ENCODE results near the gene STRN3.
"Not testable (repeated sequence)": the region's sequence is repeated elsewhere in the genome, so short reads cannot be mapped to it uniquely, and the experiment has no call there.

STRN3 gene

DNA sequence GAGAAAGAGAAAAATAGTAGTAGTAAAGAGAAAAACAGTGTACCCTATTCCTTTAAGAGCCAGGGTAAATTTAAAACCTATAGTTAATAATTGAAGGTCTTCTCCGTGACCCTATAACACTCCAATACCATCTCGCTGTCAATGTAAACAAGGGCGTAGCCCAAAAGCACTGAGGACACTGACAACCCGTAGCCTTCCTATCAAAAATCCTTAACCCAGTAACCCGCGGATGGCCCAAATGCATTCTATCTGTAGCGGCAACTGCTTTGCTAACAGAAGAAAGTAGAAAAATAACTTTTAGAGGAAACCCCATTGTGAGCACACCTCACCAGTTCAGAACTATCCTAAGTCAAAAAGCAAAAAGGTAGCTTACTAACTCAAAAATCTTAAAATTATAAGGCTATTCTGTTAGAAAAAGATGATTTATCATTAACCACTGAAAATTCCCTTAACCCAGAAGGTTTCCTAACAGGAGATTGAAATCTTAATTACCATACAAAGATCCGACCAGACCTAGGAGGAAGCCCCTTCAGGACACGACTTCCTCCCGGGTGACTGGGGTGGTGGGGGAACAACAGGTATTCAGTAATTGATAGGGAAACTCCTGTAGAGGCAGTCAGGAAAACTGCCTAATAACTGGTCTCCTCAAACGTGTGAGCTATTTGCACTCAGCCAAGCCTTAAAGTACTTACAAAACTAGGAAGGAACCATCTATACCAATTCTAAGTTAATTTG is 58.6 kb downstream of the STRN3 start:
- DNase-seq = not testable (repeated sequence)

DNA sequence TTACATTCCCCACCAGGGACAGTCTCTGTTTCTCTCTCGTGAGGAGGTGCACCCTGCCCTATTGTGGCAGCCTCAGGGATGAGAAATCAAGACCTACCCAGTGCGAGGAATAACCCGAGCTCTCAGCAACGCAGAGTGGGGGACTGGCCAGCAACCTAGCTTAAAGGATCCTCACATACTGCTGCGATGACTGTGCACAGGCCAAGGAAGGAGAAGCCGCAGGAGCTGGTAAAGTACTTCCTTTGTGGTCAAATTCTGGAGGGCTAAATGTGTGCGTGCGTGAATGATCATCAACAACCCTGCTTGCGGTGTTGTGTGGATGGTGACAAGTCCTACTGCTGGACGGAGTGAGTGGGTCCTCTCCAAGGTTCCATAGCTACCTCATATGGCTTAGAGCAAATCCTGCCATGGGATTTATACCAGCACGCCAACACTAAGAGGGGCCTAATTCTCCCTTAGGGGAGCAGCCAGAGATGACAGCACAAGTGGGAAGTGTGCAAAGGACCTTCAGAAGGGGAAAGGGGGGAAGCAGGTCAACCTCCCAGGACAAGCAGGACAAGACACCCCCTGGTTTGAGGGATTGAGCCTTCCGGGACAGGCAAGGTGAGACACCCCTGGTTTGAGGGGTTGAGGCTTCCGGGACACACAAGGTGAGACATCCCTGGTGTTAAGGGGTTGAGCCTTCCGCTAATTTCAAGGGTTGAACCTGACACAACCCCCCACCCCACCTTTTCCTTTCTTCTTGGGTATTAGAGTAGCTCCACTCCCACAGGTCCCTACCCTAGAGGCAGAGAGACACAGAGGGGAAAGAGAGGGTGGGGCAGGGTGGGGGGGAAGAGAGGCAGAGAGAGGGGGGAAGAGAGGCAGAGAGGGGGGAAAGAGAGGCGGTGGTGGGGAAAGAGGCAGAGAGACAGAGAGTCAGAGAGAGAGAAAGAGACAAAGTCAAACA is 59.5 kb downstream of the STRN3 start:
- DNase-seq = no peak

DNA sequence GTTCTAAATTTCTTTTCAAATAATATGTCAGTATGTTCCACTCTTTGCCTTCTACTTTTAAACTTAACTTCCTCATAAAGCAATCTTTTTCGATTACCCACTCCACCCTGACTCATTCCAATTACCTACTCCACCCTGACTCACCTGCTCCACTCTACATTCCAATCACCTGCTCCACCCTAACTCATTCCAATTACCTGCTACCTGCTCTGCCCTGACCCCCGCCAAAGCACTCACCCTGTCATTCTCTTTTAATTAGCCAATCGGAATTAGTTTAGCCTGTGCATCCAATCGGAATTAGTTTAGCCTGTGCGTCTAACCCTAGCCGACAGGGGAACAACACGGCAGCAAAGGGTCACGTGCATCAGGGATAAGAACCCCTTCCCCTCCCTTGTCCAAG is 60.3 kb downstream of the STRN3 start:
- not testable (repeated sequence) for DNase-seq

DNA sequence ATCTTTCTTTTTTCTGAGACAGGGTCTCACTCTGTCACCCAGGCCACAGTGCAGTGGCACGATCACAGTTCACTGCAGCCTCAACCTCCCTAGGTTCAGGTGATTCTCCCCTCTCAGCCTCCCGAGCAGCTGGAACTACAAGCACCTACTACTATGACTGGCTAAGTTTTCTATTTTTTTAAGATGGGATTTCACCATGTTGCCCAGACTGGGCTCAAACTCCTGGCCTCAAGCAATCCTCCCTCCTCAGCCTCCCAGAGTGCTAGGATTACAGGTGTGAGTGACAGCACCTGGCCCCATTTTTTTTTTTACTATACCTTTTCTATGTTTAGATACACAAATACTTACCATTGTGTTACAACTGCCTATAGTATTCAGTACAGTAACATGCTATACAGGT is 63.6 kb downstream of the STRN3 start:
- DNase-seq = not testable (repeated sequence)

DNA sequence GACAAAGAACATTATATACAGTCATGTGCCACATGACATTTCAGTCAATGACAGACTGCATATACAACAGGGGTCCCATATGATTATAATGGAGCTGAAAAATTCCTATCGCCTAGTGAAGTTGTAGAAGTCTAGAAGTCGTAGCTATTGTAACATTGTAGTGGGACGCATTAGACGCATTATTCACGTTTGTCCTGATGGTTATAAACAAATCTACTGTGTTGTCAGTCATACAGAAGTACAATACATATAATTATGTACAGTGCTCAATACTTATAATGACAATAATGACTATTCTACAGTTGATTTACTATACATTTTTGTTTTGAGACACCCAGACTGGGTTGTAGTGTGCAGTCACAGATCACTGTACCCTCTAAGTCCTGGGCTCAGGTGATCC is 64.8 kb downstream of the STRN3 start:
- DNase-seq = no peak

DNA sequence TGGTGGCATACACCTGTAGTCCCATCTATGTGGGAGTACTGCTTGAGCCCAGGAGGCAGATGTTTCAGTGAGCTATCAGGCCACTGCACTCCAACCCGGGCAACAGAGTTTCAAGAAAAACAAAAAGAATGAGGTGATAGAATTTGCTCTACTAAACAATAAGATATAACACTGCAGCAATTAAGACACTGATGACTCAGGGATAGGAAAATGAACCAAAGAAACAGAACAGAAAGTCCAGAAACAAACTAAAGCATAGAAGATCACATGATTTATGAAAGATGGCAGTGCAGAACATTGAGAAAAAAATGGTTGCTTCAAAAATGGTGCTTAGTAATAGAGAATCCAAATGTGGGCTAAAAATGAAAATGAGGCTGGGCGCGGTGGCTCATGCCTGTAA is 66.0 kb downstream of the STRN3 start:
- DNase-seq = no peak

DNA sequence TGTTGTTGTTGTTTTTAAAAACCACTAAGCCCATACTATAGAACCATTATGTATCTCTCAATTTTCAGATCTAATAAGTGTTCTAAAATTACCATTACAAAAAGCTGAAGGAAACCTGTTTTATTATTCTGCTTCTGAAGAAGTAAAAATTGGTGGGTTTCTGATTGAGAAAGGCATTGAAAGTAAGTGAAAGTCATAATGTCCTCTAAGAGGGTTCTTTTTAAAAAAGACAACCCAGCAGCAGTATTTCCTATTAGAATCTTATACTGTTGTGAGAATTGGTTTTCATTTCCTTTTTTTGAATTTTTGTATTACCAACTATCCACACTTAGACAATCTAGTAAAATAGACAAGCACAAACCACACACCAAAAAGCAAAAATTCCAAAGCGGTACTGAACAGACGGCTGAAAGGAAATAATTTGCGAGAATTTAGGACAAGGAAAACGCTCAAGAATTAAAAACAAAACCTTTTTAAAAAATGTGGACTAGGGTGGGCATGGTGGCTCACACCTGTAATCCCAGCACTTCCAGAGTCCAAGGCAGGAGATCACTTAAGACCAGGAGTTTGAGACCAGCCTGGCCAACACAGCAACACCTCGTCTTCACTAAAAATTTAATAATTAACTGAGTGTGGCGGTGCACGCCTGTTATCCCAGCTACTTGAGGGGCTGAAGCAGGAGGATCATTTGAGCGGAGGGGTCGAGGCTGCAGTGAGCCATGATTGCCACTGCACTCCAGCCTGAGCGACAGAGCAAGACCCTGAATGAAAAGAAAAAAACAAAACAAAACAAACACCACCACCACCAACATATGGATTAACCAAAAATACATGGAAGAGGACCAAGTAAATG is 67.4 kb downstream of the STRN3 start:
- no peak for DNase-seq

DNA sequence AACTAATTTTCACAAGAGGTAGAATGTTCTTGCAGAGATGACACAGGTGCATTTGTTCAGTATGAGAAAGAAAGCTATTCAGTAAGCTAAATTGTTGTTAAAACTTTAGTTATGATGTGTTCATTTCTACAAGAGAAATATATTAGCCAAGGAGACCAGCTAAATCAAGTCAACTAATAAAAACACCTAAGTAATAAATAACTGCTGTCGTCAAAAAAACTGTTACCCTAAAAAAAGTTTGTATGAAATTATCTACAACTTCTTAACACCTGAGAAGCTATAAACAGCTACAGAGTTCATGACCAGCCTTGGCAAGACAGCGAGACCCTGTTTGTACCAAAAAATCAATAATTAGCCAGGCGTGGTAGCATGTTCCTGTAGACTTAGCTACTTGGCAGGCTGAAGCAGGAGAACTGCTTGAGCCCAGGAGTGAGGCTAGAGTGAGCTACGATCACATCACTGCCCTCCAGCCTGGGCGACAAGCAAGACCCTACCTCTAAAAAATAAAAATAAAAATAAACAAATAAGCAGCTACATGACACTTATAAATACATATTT is 68.3 kb downstream of the STRN3 start:
- DNase-seq = no peak

DNA sequence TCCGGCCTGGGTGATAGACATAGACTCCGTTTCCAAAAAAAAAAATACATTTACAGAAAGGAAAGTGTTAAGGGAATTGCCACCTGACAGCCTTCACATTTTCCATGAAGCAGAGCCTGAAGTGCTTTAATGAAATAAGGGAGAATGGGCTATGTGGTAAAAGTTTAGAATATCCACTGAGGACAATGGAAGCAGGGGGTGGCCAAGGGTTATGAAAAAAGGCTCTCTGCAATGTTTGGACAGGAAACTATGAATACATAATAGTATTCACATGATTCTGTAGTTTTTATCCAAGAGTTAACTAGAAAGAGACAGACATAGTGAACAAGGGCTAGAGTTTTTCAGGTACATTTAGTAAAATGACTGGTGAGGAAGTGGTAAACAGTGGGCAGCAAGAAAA is 76.5 kb downstream of the STRN3 start:
- no peak for DNase-seq

DNA sequence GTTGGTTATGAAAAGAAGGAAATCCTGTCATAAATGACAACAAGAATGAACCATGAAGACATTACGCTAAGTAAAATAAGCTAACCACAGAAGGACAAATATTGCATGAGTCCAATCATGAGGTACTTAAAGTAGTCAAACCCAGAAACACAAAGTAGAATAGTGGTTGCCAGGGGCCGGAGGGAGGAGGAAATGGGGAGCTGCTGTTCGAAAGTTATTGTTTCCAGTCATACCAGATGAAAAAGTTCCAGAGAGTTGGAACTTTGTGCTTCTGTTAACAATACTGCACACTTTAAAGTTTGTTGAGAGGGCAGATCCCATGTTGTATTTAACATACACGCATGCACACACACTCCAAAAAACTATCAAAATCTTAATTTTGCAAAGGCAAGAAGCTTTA is 82.5 kb downstream of the STRN3 start:
- DNase-seq = no peak

DNA sequence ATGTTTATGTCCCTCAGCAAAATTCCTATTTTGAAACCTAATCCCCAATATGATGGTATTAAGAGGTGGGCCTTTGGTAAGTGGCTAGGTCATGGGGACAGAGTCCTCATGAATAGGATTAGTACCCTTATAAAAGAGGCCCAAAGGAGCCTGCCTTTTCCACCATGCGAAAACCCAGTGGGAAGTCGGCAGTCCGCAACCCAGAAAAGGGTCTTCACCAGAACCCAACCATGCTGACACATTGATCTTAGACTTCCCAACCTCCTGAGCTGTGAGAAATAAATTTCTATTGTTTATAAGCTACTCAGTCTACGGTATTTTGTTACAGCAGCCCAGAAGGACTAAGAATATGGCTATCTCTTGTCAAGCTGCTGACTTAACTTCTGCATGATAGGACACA is 85.3 kb downstream of the STRN3 start:
- DNase-seq = no peak

DNA sequence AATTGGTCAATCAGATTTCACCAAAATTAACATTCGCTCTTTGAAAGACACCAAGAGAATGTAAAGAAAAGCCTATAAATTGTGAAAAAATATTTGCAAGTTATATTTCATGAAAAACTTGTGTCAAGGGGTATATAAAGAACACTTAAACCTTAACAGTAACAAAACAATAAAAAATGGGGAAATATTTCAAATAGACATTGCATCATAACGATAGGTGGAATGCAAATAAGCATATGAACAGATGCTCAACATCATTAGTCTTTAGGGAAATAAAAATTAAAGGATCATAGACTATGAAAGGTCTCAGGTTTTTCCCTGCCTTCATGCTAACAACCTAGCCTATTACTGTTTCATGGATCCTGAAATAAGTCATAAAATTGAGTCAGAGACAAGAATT is 87.6 kb downstream of the STRN3 start:
- no peak for DNase-seq

DNA sequence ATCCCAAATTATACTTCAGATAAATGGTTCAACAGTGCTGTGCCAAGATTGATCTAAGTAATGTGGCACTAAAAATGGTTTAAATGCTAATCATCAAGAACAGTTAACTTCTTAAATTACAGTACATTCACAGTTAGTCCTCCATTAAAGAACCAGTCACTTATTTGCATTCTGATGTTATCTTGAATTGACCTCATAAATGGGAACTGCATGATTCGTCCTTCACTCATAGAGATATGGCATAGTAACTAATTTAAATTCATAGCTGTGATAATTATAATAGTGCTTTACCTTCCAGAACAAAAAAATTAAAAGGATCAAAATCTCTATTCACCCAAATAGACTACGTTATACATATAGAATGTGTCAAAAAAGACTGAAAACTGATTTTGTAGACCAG is 90.7 kb downstream of the STRN3 start:
- no peak for DNase-seq

DNA sequence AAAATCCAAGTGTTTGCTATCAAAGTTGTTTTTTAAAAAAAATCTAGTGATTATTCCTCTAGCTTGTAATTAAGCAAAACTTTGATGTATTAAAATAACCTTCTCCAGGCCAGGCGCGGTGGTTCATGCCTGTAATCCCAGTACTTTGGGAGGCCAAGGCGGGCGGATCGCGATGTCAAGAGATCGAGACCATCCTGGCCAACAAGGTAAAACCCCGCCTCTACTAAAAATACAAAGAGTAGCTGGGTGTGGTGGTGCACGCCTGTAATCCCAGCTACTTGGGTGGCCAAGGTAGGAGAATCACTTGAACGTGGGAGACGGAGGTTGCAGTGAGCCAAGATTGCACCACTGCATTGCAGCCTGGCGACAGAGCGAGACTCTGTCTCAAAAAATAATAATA is 92.2 kb downstream of the STRN3 start:
- DNase-seq = not testable (repeated sequence)

DNA sequence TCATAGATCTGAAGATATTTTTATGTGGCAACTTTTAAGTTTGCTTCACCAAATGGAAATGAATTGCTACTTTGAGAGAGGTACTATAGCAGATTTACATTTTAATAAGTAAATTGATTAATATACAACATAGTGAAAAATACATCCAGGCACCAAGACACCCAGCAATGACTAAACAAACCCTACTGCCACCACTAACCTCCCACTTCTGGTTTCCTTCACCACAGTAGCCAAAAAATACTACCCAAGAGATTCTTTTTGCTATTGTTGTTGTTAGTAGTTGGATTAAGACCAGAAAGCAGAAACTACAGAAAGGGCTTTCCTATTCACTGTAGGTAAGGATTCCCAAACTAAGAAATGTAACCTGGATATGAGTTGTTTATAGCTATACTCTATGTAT is 97.7 kb downstream of the STRN3 start:
- no peak for DNase-seq

DNA sequence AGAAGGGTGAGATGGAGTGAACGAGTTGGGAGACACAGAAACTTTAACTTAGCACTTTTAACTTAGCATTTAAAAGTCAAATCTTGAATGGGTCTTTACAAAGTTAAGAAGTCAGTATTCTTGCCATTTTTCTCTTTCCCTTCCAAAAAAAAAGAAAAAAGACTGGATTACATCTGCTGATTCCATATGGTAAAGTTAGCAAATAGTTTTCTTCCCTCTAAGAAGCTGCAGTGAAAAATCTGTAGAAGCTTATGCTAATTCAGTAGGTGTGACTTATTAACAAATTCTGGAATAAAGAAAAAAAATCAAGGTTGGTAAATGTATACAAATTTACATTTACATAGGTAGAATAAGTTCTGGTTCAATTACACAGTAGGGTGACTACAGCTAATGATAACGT is 100.9 kb downstream of the STRN3 start:
- no peak for DNase-seq

DNA sequence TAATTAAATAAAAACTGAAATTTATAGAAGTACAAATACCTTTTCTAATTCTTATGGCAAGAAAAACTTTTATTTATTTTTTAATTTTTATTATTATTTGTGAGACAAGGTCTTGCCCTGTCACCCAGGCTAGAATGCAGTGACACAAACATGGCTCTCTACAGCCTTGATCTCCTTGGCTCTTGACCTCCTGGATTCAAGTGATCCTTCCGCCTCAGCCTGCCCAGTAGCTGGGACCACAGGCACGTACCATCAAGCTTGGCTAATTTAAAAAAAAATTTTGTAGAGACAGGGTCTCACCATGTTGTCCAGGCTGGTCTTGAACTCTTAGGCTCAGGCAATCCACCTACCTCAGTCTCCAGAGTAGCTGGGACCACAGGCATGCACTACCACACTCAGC is 104.4 kb downstream of the STRN3 start:
- no peak for DNase-seq

DNA sequence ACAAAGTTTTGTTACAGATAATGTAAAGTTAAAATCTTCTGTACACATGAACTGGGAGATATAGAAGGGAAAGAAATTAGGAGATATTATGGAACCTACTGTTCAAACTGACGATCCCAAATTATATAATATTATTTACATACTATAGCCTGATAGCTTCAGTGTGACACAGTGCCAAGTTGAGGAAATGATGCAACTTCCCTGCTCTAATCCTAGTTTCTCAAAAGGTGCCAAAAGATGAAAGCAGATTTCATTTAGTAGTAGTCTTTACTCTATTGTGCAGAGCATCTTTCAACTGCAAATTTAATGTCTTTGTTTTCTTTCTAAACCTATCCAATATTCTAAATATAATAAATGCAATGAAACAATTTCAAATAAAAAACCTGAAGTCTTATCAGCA is 104.9 kb downstream of the STRN3 start:
- no peak for DNase-seq

DNA sequence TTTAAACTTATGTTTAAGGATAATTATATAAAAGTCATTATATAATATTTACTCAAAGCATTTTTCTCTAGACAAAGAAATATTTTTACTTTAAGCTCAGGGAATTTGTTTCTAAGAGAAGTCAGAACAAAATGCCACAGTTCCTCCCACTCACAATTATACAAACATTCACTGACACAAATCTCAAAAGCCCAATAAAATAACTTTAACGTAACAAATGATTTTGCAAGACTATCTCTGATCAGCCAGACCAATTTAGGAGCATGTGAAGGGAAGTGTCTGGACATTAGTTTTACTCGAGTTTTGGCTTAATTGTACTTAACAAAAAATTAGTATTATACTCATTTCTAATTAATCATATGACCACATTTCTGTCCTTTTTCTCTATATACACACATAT is 110.6 kb downstream of the STRN3 start:
- no peak for DNase-seq

DNA sequence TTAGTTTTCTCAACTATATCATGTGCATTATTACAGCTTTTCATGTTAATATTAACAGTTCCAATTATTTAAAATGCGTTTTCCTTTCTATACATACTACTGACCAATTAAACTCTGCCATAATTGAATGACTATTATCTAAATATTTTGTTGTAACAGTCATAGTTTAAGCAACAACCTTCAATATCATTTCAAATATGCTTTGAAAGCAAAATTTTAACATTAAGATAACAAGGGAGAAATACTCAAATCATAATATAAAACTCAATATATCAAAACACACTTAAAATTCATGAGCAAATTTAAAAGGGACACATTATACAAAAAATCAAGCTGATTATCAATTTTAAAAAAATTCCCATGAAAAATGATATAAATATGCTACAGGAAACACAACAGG is 111.4 kb downstream of the STRN3 start:
- no peak for DNase-seq

DNA sequence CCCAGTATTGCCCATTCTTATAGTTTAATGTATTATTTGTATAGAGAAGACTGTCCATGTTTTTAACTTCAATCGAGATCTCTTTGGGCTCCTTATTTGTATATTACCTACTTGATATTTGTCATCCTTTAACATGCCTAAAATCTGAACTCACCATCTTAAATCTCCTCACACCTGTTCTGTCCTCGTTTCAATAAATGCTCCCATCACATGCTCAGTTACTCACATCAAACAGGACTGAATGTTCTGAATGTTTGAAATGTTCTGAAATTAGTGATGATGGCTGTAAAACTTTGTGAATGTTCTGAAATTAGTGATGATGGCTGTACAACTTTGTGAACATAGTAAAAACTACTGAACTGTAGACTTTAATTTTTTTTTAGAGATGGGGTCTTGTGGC is 117.4 kb downstream of the STRN3 start:
- DNase-seq = no peak

DNA sequence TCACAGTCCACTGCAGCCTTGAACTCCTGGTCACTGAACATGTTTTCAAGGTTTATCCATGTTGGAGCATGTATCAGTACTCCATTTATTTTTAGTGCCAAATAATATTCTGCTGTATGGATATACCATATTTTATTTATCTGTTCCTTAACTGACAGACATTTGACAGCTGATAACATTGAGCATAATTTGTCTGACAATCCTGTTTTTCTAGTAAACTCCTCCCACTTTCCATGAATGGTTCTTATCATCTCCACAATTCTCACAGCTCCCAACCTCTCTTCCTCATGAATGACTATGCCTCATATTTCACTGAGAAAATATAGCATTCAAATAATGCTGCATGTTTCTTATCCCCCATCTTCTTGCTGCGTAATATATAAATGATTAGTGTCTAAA is 118.5 kb downstream of the STRN3 start:
- DNase-seq = no peak
